Smooth muscle cell (in vitro differentiated cells): ENCODE results near the gene CXCL9. TPM values are rescaled to one million over a fixed set of nuclear protein-coding genes. Genes with fewer than 3 reads are reported as not detected.

Experiments used
- DNase-seq: peaks from one replicate; lab custom pipeline; 2025; ENCODE audit not compliant: unreplicated experiment; lab: John Stamatoyannopoulos, UW
- H2AFZ ChIP-seq: fragments of 200-600 bp; sonication (generic); 2 replicates; pipeline ENCODE4 v1.6.0; 2016; ENCODE audit warnings: antibody characterized with exemption, low read depth, mild to moderate bottlenecking
- H3F3A ChIP-seq: fragments of 200-600 bp; sonication (generic); 2 replicates; pipeline ENCODE4 v1.6.0; 2017; ENCODE audit warnings: antibody characterized with exemption, low read depth
- H3K27ac ChIP-seq: fragments of 200-600 bp; sonication (generic); 2 replicates; pipeline ENCODE4 v1.5.1; 2016; ENCODE audit warnings: low read depth, mild to moderate bottlenecking
- H3K27me3 ChIP-seq: fragments of 200-600 bp; sonication (generic); 2 replicates; pipeline ENCODE4 v1.6.1; 2016; ENCODE audit warnings: low read depth, mild to moderate bottlenecking
- H3K36me3 ChIP-seq: fragments of 200-600 bp; sonication (generic); 2 replicates; pipeline ENCODE4 v1.5.1; 2016; ENCODE audit warnings: low read depth
- H3K4me1 ChIP-seq: fragments of 200-600 bp; sonication (generic); 2 replicates; pipeline ENCODE4 v1.5.1; 2016; ENCODE audit warnings: low read depth
- H3K4me2 ChIP-seq: fragments of 200-600 bp; sonication (generic); 2 replicates; pipeline ENCODE4 v1.6.0; 2016; ENCODE audit warnings: mild to moderate bottlenecking
- H3K4me3 ChIP-seq: fragments of 200-600 bp; sonication (generic); 2 replicates; pipeline ENCODE4 v1.5.1; 2016; ENCODE audit warnings: mild to moderate bottlenecking
- H3K79me2 ChIP-seq: fragments of 200-600 bp; sonication (generic); 2 replicates; pipeline ENCODE4 v1.6.0; 2016; ENCODE audit warnings: low read depth, mild to moderate bottlenecking
- H3K9ac ChIP-seq: fragments of 200-600 bp; sonication (generic); 2 replicates; pipeline ENCODE4 v1.6.0; 2016; ENCODE audit warnings: low read depth
- H3K9me3 ChIP-seq: fragments of 200-600 bp; sonication (generic); replicated peaks from 2 replicates; pipeline ENCODE4 v1.5.1; 2016; ENCODE audit warnings: low read depth
- H4K20me1 ChIP-seq: fragments of 200-600 bp; sonication (generic); 2 replicates; pipeline ENCODE4 v1.6.0; 2016; ENCODE audit warnings: low read depth
- WGBS: methylation state at CpG from one replicate; pipeline ENCODE4 v1.1.7; 2016; ENCODE audit warnings: low lambda C conversion rate; 5-methylcytosine and 5-hydroxymethylcytosine counted together
- polyA plus RNA-seq: library from polyadenylated mRNA; unstranded; fragments of >200 nt; fragmentation: Nextera tagmentation; extraction: Ambion mirVana; gene quantifications from 2 replicates; pipeline ENCODE4 v1.2.1, GENCODE V29; 2016
- total RNA-seq: library from RNA; depleted of rRNA; stranded (reverse); fragments of >200 nt; gene quantifications from 2 replicates; pipeline ENCODE4 v1.2.3, GENCODE V29; 2014
- TF ChIP-seq, protein P1 (sequence below): fragments of 200-600 bp; sonication (generic); IDR thresholded peaks from 2 replicates; pipeline ENCODE4 v1.5.1; 2017; ENCODE audit warnings: borderline replicate concordance, mild to moderate bottlenecking, antibody characterized with exemption; ENCODE audit not compliant: insufficient read depth, poor library complexity, severe bottlenecking

The CXCL9 gene
- total and polyA plus RNA-seq, 2 experiments from 2014 or later = 0.16 to 0.45 TPM

DNA sequence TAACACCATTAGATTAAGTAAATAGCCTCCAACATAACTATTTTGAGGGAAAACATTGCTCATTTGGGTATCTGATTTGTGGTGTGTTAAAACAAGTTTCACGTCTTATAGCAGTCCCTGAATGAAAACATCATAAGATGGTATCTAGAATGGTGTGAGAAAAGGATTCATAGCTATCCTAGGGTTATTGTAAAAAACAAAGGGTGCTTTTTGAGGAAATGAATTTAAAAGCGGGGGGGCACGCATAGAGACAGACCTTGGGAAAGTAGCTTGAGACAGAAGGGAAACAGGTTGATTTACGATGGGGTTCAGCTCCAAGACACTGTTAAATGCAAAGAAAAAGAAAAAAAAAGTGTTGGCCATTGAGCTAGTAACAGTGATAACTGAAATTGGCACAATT, 16.8 kb upstream of the CXCL9 start:
- Histone ChIP-seq H4K20me1 (no peaks in the 10 kb centered on the region), H3K9ac (no peak overlapping the region), H3K9me3 (no peaks in the 10 kb centered on the region), H3K4me2 (no peak overlapping the region), H2AFZ (no peak overlapping the region), H3K79me2 (no peaks in the 10 kb centered on the region), H3K27me3 (no peaks in the 10 kb centered on the region), H3K4me3 (no peak overlapping the region), H3K36me3 (no peaks in the 10 kb centered on the region), H3F3A (no peaks in the 10 kb centered on the region), H3K4me1 (no peaks in the 10 kb centered on the region), H3K27ac (no peak overlapping the region)
- no peak for DNase-seq
- TF ChIP-seq, protein P1, sequence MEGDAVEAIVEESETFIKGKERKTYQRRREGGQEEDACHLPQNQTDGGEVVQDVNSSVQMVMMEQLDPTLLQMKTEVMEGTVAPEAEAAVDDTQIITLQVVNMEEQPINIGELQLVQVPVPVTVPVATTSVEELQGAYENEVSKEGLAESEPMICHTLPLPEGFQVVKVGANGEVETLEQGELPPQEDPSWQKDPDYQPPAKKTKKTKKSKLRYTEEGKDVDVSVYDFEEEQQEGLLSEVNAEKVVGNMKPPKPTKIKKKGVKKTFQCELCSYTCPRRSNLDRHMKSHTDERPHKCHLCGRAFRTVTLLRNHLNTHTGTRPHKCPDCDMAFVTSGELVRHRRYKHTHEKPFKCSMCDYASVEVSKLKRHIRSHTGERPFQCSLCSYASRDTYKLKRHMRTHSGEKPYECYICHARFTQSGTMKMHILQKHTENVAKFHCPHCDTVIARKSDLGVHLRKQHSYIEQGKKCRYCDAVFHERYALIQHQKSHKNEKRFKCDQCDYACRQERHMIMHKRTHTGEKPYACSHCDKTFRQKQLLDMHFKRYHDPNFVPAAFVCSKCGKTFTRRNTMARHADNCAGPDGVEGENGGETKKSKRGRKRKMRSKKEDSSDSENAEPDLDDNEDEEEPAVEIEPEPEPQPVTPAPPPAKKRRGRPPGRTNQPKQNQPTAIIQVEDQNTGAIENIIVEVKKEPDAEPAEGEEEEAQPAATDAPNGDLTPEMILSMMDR = no peak
- 91% methylated on average over 4 of the region's 4 CpGs for WGBS

DNA sequence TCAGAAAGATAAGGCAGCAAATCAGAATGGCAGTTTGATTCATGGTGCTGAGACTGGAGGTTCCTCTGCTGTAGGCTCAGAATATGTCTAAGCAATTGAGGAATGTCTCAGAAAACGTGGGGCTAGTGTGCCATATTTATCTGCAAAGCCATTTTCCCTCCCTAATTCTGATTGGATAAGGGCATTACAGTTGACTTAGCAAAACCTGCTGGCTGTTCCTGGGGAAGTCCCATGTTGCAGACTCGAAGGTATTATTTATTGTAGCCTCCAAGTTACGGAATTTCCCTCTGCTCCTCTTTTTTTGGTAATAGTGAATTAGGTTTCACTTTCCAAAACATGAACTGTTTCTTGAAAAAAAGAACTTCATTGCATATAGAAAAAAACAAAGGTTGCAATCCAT, 16.1 kb upstream of the CXCL9 start, which contains the start of gene CXCL10:
TSS of gene CXCL10 (minus strand) at position 109 of the 400 bp plus-strand sequence. CDS start at position 43, 66 bp downstream.
- Histone ChIP-seq H3K79me2 (no peaks in the 10 kb centered on the region), H3K4me3 (no peak within 1 kb of the TSS), H3K4me1 (no peaks in the 10 kb centered on the region), H3K9me3 (no peaks in the 10 kb centered on the region), H3F3A (no peaks in the 10 kb centered on the region), H3K27me3 (no peaks in the 10 kb centered on the region), H3K9ac (no peak within 1 kb of the TSS), H3K27ac (no peak within 1 kb of the TSS), H2AFZ (no peak within 1 kb of the TSS), H4K20me1 (no peaks in the 10 kb centered on the region), H3K36me3 (no peaks in the 10 kb centered on the region), H3K4me2 (no peak within 1 kb of the TSS)
- TF ChIP-seq, protein P1 = no peak
- DNase-seq = no peak
- 39% methylated on average over 3 of the region's 3 CpGs for whole genome bisulfite sequencing

DNA sequence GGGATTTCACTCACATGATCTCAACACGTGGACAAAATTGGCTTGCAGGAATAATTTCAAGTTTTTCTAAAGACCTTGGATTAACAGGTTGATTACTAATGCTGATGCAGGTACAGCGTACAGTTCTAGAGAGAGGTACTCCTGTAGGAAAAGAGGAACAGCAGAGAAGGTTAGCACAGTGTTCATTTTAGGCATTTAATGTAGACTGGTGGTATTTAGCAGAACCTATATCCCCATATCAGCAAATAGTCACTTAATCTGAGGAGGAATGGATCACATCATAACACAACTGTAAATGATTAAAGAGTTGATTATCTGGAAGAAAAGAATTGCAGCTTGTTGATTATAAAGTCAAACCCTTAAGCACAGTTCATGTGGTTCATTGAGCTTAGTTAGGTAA, 15.4 kb upstream of the CXCL9 start:
- H4K20me1 ChIP-seq = no peaks in the 10 kb centered on the region
- no peak overlapping the region for H3K4me2 ChIP-seq
- TF ChIP-seq, protein P1 = no peak
- no peak overlapping the region for H3K4me3 ChIP-seq
- no peak for DNase-seq
- H3K79me2 ChIP-seq = no peaks in the 10 kb centered on the region
- H3K9ac ChIP-seq = no peak overlapping the region
- H3K4me1 ChIP-seq = no peaks in the 10 kb centered on the region
- WGBS = 79% methylated on average over 2 of the region's 2 CpGs
- no peaks in the 10 kb centered on the region for H3K9me3 ChIP-seq
- H3K27ac ChIP-seq = no peak overlapping the region
- no peak overlapping the region for H2AFZ ChIP-seq
- no peaks in the 10 kb centered on the region for H3K36me3 ChIP-seq
- no peaks in the 10 kb centered on the region for H3K27me3 ChIP-seq
- H3F3A ChIP-seq = no peaks in the 10 kb centered on the region

DNA sequence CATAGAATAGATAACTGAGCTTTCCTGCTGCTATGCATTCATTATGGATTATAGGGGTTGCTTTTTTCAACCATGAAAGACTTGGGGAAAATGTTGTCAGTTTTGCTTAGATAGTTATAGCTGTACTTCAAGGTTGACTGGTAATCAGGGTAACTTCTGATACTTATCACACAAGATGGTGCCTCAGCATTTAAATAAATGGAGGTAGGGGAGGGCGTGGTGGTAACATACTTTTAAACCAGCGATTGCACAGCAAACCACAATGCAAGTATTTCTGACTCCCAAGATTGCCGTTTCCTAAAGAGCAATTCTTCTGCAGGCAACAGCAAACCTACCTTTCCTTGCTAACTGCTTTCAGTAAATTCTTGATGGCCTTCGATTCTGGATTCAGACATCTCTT, 14.7 kb upstream of the CXCL9 start:
- 84% methylated on average over 4 of the region's 4 CpGs for WGBS
- Histone ChIP-seq H3K27me3 (no peaks in the 10 kb centered on the region), H3K79me2 (no peaks in the 10 kb centered on the region), H2AFZ (no peak overlapping the region), H3K4me1 (no peaks in the 10 kb centered on the region), H3K9me3 (no peaks in the 10 kb centered on the region), H3K4me2 (no peak overlapping the region), H3K4me3 (no peak overlapping the region), H3K36me3 (no peaks in the 10 kb centered on the region), H3K9ac (no peak overlapping the region), H4K20me1 (no peaks in the 10 kb centered on the region), H3F3A (no peaks in the 10 kb centered on the region), H3K27ac (no peak overlapping the region)
- DNase-seq = no peak
- TF ChIP-seq, protein P1 = no peak
